H1 (cell line): Measurements from ENCODE around the gene TMED10. TPM values are rescaled to one million over a fixed set of nuclear protein-coding genes. Genes with fewer than 3 reads are reported as not detected.

Experiments
- ASH2L ChIP-seq: fragments of 200-600, 300-600 bp; sonication (generic); IDR thresholded peaks from one replicate; pipeline ENCODE4 v1.7.1; 2017; ENCODE audit warnings: low read length
- CREB1 ChIP-seq: IDR thresholded peaks from 2 replicates; pipeline ENCODE4 v1.6.1; 2012; ENCODE audit warnings: inconsistent platforms
- EGR1 ChIP-seq: IDR thresholded peaks from 2 replicates; pipeline ENCODE4 v1.6.1; 2011; ENCODE audit warnings: low read depth, low read length, borderline replicate concordance
- GABPA ChIP-seq: IDR thresholded peaks from 2 replicates; pipeline ENCODE4 v1.6.1; 2011; ENCODE audit warnings: mild to moderate bottlenecking, low read length, moderate library complexity, borderline replicate concordance; ENCODE audit not compliant: insufficient read depth
- HDAC2 ChIP-seq, 2 experiments: fragments of 300-600 bp in 1 of 2; sonication (generic) in 1 of 2; IDR thresholded peaks; 2 replicates each; pipeline ENCODE4 v1.6.1; 2011 to 2012; ENCODE audit warnings: low read depth in 2 of 2, low read length in 2 of 2, mild to moderate bottlenecking in 2 of 2, moderate library complexity in 2 of 2, borderline replicate concordance in 1 of 2, inconsistent platforms in 1 of 2
- HDAC6 ChIP-seq: IDR thresholded peaks from one replicate; pipeline ENCODE4 v1.7.1; 2012; ENCODE audit warnings: low read depth, mild to moderate bottlenecking, inconsistent platforms, low read length, moderate library complexity
- KDM5A ChIP-seq: fragments of 200-600 bp; IDR thresholded peaks from 2 replicates; pipeline ENCODE4 v1.7.1; 2012; ENCODE audit warnings: mild to moderate bottlenecking, low read length, inconsistent platforms, mixed read lengths
- PHF8 ChIP-seq: fragments of 200-600 bp; sonication (generic); conservative IDR thresholded peaks from 2 replicates; pipeline ENCODE4 v1.7.1; 2012; ENCODE audit warnings: low read depth, mild to moderate bottlenecking, inconsistent platforms, low read length, moderate library complexity
- RBBP5 ChIP-seq: IDR thresholded peaks from 2 replicates; pipeline ENCODE4 v1.7.1; 2012; ENCODE audit warnings: low read depth, mild to moderate bottlenecking, inconsistent platforms, low read length, moderate library complexity, borderline replicate concordance
- RNF2 ChIP-seq: fragments of 200-900, 300-1000 bp; sonication (generic); IDR thresholded peaks from 2 replicates; pipeline ENCODE4 v1.7.1; 2016; ENCODE audit warnings: borderline replicate concordance, low read depth, mild to moderate bottlenecking, antibody characterized with exemption, low read length; ENCODE audit not compliant: poor library complexity, severe bottlenecking; ENCODE audit errors: missing control alignments
- SIN3A ChIP-seq, 2 experiments: IDR thresholded peaks in 1 of 2; conservative IDR thresholded peaks in 1 of 2; 2 replicates each; pipeline ENCODE4 v1.6.1; 2011 to 2012; ENCODE audit warnings: low read length in 2 of 2, improper control_type of control experiment in 1 of 2, low read depth in 1 of 2, mild to moderate bottlenecking in 1 of 2
- SIX5 ChIP-seq: IDR thresholded peaks from 2 replicates; pipeline ENCODE4 v1.6.1; 2011; ENCODE audit warnings: mild to moderate bottlenecking, low read depth, low read length
- SP2 ChIP-seq: IDR thresholded peaks from 2 replicates; pipeline ENCODE4 v1.6.1; 2012; ENCODE audit warnings: mild to moderate bottlenecking, low read length, inconsistent platforms
- TAF1 ChIP-seq: IDR thresholded peaks from 2 replicates; pipeline ENCODE4 v1.6.1; 2011; ENCODE audit warnings: mild to moderate bottlenecking, low read depth, low read length
- ZNF274 ChIP-seq: IDR thresholded peaks from 2 replicates; pipeline ENCODE4 v1.7.0; 2012; ENCODE audit warnings: low read length, borderline replicate concordance; ENCODE audit errors: extremely low read depth
- polyA plus RNA-seq, 7 experiments: library from polyadenylated mRNA; depleted of rRNA in 3 of 7; stranded (reverse) in 5 of 7; unstranded in 2 of 7; fragments of >200 nt in 5 of 7; fragments of 200-250 nt in 2 of 7; gene quantifications; 1 replicate in 5 of 7; 2 replicates in 1 of 7; 4 replicates in 1 of 7; pipeline versions ENCODE4 v1.2.1 to v1.2.3, GENCODE V29; 2011 to 2013; ENCODE audit warnings: missing spikeins in 2 of 7, mixed read lengths in 2 of 7
- total RNA-seq: library from RNA; stranded (reverse); fragmentation: NEBNext Ultra II Directional; extraction: Animal tissue kit (Norgen Biotek cat#: 25700); gene quantifications from 2 replicates; pipeline ENCODE4 v1.2.1, GENCODE V29; 2021
- TF ChIP-seq, protein P1 (sequence below): IDR thresholded peaks from 2 replicates; pipeline ENCODE4 v1.6.1; 2011; ENCODE audit warnings: low read length, improper control_type of control experiment
- TF ChIP-seq, protein P2 (sequence below): IDR thresholded peaks from 2 replicates; pipeline ENCODE4 v1.6.1; 2012; ENCODE audit warnings: inconsistent platforms
- TF ChIP-seq, protein P3 (sequence below), 3 experiments: IDR thresholded peaks; 1 replicate in 2 of 3; 2 replicates in 1 of 3; pipeline versions ENCODE4 v1.5.1 to v1.6.1; 2011; ENCODE audit warnings: low read length in 3 of 3, mild to moderate bottlenecking in 3 of 3, inconsistent platforms in 2 of 3, low read depth in 1 of 3, moderate library complexity in 1 of 3; ENCODE audit not compliant: insufficient read depth in 1 of 3; ENCODE audit errors: control extremely low read depth in 1 of 3

Gene TMED10
- total and polyA plus RNA-seq, 2 of the 8 experiments (the other 6 are each of a cell fraction or from before 2014, with no cell fraction given) = 218 to 250 TPM

DNA sequence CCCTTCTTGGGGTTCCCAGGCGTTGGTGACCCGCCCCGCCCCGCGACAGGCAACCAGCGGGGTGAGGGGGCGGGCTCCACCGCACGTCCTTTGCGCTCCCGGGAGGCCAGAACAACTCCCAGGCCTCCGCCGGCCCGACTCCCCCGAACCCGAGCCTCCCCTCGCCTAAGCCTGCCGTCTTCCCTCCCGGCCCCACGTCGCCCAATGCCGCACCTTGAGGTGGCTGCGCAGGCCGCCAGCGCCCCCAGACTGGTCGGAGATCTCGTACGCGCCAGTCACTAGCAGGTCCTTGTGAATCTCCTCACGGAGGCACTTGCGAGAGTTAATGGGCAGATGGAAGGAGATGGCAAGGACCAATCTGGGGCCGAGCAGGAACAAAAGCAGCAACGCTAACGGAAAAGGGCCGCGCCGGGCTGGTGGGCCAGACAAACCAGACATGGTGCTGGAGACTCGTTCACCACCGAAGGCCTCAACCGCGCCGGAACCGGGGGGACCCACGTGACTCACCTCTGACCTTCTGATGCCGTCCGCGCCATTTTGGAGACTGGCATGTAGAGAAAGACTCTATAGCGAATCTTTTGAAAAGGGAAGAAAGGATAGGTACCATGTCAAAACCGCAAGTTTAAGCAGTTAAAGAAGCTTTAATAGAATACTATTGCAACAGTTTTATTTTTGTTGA, at the start of gene TMED10 (continued):
- TF ChIP-seq RBBP5 (peak; percentile 78; the same call in 1 of the 2 replicates), HDAC2 (IDR thresholded peaks at IDR 0.05; ENCODE audit: borderline replicate concordance in 1 of 2, low read depth in 2 of 2, low read length in 2 of 2) (peak in 1 of 2 experiments; percentile 85; a peak in 2 of 4 replicates), GABPA (peak; percentile 81), HDAC6 (no peak), PHF8 (peak; percentile 84), KDM5A (peak; percentile 22; the same call in 1 of the 2 replicates), ZNF274 (no peak), CREB1 (peak; percentile 50; the same call in 1 of the 2 replicates), RNF2 (no peak), ASH2L (peak; percentile 96), SP2 (no peak), TAF1 (peak; percentile 78), EGR1 (peak; percentile 71; the same call in 1 of the 2 replicates), SIX5 (peak; percentile 63), SIN3A (conservative IDR thresholded peaks at IDR 0.05 in 1 of 2, IDR thresholded peaks at IDR 0.05 in 1 of 2; ENCODE audit: low read depth in 1 of 2, low read length in 2 of 2) (peak in 1 of 2 experiments; percentile 54; a peak in 2 of 4 replicates)
- TF ChIP-seq, protein P1, sequence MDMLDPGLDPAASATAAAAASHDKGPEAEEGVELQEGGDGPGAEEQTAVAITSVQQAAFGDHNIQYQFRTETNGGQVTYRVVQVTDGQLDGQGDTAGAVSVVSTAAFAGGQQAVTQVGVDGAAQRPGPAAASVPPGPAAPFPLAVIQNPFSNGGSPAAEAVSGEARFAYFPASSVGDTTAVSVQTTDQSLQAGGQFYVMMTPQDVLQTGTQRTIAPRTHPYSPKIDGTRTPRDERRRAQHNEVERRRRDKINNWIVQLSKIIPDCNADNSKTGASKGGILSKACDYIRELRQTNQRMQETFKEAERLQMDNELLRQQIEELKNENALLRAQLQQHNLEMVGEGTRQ = peak; percentile 94
- TF ChIP-seq, protein P2, sequence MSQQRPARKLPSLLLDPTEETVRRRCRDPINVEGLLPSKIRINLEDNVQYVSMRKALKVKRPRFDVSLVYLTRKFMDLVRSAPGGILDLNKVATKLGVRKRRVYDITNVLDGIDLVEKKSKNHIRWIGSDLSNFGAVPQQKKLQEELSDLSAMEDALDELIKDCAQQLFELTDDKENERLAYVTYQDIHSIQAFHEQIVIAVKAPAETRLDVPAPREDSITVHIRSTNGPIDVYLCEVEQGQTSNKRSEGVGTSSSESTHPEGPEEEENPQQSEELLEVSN = peak; percentile 22; the same call in 1 of the 2 replicates
- TF ChIP-seq, protein P3, sequence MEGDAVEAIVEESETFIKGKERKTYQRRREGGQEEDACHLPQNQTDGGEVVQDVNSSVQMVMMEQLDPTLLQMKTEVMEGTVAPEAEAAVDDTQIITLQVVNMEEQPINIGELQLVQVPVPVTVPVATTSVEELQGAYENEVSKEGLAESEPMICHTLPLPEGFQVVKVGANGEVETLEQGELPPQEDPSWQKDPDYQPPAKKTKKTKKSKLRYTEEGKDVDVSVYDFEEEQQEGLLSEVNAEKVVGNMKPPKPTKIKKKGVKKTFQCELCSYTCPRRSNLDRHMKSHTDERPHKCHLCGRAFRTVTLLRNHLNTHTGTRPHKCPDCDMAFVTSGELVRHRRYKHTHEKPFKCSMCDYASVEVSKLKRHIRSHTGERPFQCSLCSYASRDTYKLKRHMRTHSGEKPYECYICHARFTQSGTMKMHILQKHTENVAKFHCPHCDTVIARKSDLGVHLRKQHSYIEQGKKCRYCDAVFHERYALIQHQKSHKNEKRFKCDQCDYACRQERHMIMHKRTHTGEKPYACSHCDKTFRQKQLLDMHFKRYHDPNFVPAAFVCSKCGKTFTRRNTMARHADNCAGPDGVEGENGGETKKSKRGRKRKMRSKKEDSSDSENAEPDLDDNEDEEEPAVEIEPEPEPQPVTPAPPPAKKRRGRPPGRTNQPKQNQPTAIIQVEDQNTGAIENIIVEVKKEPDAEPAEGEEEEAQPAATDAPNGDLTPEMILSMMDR (IDR thresholded peaks at IDR 0.05; ENCODE audit: control extremely low read depth in 1 of 3, insufficient read depth in 1 of 3, low read depth in 1 of 3, low read length in 3 of 3) = 0 out of 4 replicates have a peak, but pooled peaks of 1 of the 3 experiments have one; percentile 4
